ENCODE results near the gene MSANTD1.

The MSANTD1 gene

DNA sequence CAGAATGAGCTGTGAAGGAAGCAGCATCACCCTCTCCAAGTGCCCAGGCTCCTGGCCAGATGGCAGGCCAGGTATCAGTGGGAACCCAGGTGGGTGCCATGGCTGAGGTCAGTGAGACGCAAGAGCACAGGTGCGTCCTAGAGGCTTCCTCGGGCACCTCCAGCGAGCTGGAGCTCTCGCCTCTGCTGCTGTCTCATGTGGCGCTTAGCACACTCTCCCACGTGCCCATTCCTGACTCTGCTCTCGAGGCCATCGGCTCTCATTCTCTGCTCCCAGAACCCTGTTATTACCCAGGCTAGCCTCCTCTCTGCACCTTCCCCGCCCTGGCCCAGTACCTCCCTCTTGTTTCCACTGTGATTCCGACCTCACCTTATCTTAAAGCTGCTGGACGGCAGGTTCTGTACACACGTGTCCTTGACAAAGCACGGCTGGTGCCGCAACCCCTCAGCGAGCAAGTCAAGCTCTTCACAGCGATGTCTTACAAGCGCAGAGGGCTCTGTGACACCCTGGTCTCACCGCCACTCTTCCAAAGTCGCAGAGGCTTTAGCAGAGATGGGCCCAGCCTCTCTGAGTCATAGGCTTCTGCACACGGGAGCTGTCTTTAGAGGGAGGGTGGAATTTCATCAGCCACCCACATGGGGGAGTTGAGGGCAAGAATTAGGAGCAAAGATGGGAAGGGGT is 15.4 kb upstream of the MSANTD1 start:
- DNase-seq (ENCODE audit: low read depth), result no peak

GRCh38 chr4:3234171-3235029 is 14.6 kb upstream of the MSANTD1 start:
- DNase-seq (ENCODE audit: low read depth), result no peak

DNA sequence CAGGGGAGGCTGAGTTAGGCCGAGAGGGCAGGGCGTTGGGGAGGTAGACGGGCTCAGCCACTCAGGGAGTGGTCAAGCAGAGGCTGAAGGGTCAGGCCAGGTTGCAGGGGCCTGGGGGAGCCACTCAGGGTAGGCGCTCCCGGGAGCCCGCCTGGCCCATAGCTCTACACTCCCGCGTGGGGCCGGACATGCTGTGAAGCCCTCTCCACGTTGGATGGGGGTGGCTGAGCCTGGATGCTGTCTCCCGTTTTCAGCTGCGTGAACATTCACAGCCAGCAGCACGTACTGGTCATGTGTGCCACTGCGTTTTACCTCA is 14.0 kb upstream of the MSANTD1 start:
- no peak for DNase-seq (ENCODE audit: low read depth)

GRCh38 chr4:3235581-3235980 is 13.4 kb upstream of the MSANTD1 start:
- no peak for DNase-seq (ENCODE audit: low read depth)

DNA sequence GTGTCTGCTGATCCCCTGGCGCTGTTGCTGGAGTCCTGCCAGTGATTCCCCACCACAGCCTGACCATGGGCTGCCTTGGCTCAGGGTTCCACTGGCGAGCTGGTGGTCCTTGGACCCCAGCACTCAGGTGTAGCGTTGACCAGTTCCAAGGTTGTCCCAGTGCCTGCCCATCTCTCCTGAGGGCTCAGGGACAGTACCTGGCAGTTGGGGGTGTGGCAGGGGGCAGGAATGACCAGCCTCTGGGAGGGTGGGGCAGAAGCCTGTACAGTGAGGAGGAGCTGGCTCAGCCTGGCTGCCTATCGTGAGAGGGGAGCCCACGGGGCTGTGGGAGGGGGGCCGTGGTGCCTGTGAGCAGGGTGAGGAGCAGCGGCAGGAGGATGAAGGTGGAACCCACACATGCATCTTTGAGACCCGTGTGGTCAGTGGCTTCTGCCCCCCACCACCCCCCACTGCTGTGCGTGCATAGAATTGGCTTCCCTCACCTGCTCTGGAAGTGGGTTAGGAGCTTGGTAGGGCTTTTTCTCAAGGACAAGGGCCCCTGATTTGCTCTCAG is 12.6 kb upstream of the MSANTD1 start:
- DNase-seq (ENCODE audit: low read depth), result no peak

GRCh38 chr4:3237266-3237665 is 11.7 kb upstream of the MSANTD1 start:
- DNase-seq (ENCODE audit: low read depth), result no peak

- DNase-seq (ENCODE audit: low read depth), result no peak
These were observed 11.0 kb upstream of the MSANTD1 start for GRCh38 chr4:3237712-3238560.

GRCh38 chr4:3238721-3239120 is 10.2 kb upstream of the MSANTD1 start:
- DNase-seq (ENCODE audit: low read depth), result no peak

DNA sequence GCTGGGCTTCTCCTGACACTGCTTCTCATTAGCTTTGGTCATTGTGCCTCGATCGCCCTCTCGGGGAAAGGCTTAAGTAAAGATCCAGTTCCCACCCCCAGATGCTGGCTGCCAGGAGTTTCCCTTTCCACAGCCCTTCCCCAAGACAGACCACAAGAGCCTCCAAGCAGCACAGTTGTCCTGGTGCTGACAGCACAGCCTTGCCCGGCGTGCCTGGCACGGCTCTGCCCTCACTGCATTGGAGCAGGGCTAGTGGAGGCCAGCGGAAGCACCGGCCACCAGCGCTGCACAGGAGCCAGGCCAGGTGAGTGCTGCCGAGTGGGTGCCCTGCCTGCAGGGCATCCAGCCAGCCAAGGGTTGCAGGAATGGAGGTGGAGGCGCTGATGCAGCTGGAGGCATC is 9.7 kb upstream of the MSANTD1 start:
- no peak for DNase-seq (ENCODE audit: low read depth)

GRCh38 chr4:3239998-3240920 is 8.7 kb upstream of the MSANTD1 start:
- DNase-seq (ENCODE audit: low read depth), result no peak

- no peak for DNase-seq (ENCODE audit: low read depth)
These were observed 7.9 kb upstream of the MSANTD1 start for GRCh38 chr4:3240936-3241522.

DNA sequence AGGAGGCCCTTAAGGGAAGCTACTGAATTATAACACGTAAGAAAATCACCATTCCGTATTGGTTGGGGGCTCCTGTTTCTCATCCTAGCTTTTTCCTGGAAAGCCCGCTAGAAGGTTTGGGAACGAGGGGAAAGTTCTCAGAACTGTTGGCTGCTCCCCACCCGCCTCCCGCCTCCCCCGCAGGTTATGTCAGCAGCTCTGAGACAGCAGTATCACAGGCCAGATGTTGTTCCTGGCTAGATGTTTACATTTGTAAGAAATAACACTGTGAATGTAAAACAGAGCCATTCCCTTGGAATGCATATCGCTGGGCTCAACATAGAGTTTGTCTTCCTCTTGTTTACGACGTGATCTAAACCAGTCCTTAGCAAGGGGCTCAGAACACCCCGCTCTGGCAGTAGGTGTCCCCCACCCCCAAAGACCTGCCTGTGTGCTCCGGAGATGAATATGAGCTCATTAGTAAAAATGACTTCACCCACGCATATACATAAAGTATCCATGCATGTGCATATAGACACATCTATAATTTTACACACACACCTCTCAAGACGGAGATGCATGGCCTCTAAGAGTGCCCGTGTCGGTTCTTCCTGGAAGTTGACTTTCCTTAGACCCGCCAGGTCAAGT is 6.9 kb upstream of the MSANTD1 start:
- DNase-seq (ENCODE audit: low read depth), result no peak

DNA sequence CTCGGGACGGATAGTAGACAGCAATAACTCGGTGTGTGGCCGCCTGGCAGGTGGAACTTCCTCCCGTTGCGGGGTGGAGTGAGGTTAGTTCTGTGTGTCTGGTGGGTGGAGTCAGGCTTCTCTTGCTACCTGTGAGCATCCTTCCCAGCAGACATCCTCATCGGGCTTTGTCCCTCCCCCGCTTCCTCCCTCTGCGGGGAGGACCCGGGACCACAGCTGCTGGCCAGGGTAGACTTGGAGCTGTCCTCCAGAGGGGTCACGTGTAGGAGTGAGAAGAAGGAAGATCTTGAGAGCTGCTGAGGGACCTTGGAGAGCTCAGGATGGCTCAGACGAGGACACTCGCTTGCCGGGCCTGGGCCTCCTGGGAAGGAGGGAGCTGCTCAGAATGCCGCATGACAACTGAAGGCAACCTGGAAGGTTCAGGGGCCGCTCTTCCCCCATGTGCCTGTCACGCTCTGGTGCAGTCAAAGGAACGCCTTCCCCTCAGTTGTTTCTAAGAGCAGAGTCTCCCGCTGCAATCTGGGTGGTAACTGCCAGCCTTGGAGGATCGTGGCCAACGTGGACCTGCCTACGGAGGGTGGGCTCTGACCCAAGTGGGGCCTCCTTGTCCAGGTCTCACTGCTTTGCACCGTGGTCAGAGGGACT is 5.7 kb upstream of the MSANTD1 start:
- no peak for DNase-seq (ENCODE audit: low read depth)

GRCh38 chr4:3244002-3244401 is 5.0 kb upstream of the MSANTD1 start:
- no peak for DNase-seq (ENCODE audit: low read depth)

DNA sequence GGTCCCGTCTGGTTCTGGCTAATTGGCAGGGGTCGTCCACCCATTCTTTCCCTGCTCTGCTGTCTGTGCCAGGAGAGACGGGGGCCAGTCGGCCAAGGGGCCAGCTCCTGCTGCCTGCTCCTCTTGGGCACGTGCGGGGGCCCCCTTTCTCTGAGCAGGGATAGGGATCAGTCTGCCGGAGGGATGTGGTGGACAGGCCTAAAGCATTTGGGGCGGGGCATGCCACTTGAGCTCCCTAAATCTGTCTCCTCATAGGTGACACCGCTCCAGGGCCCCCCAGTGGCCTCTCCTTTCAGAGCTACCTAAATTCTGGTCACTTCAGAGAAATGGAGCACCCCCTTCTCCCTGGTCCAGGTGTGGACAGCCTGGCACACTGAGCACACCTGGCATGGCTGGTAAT is 4.2 kb upstream of the MSANTD1 start:
- no peak for DNase-seq (ENCODE audit: low read depth)

DNA sequence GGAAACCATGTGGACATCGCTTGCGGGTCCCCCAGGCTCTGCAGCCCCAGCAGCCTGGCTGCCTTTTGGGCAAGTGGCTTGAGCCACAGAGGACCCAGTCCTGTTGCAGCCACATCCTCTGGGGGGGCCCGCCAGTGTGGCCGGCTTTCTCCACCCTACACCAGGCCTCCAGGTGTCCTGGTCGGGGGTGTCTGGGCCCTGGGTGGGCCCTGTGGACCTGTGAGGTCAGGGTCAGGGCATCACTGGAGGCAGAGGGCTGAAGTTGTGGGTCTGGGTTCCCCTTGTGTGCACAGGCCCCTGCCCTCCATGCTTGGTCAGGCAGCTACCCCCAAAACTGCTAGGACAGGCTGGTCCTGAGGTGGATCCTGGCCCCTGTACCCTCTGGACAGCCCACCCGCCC is 3.3 kb upstream of the MSANTD1 start:
- DNase-seq (ENCODE audit: low read depth), result no peak

GRCh38 chr4:3246458-3247398 is 2.2 kb upstream of the MSANTD1 start:
- no peak for DNase-seq (ENCODE audit: low read depth)

- no peak for DNase-seq (ENCODE audit: low read depth)
These were observed 1.4 kb upstream of the MSANTD1 start for GRCh38 chr4:3247399-3248177.
